Choroid plexus epithelial cell (primary cell): Measurements from ENCODE around the gene CAPN5.
A peak's percentile ranks its signal among the peaks of the same experiment; 100 is the strongest.

Source experiments
- DNase-seq: peaks from one replicate; pipeline ENCODE4 v3.0.0-alpha.2; 2010; ENCODE audit warnings: low read depth
- H3K4me3 ChIP-seq: 2 replicates; pipeline ENCODE4 v1.5.1; 2011; ENCODE audit warnings: low read depth, mild to moderate bottlenecking, control low read depth, low read length, moderate library complexity
- TF ChIP-seq, protein P1 (sequence below): conservative IDR thresholded peaks from 2 replicates; pipeline ENCODE4 v1.5.1; 2011; ENCODE audit warnings: low read depth, mild to moderate bottlenecking, control low read depth, inconsistent platforms, low read length, moderate library complexity

Gene CAPN5

DNA sequence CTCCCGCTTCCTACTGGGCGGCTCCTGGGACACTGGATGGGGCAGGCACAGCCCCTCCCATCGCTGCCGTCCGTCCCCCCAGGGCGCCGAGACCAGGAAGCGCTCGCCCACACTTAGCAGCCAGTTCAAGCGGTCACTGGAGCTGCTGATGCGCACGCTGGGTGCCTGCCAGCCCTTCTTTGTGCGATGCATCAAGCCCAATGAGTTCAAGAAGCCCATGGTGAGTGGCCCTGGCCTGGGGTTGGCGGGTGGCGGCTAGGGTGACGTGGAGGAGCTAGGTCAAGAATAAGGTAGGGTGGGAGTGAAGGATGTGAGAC lies 105.9 kb downstream of the CAPN5 start:
- TF ChIP-seq, protein P1, sequence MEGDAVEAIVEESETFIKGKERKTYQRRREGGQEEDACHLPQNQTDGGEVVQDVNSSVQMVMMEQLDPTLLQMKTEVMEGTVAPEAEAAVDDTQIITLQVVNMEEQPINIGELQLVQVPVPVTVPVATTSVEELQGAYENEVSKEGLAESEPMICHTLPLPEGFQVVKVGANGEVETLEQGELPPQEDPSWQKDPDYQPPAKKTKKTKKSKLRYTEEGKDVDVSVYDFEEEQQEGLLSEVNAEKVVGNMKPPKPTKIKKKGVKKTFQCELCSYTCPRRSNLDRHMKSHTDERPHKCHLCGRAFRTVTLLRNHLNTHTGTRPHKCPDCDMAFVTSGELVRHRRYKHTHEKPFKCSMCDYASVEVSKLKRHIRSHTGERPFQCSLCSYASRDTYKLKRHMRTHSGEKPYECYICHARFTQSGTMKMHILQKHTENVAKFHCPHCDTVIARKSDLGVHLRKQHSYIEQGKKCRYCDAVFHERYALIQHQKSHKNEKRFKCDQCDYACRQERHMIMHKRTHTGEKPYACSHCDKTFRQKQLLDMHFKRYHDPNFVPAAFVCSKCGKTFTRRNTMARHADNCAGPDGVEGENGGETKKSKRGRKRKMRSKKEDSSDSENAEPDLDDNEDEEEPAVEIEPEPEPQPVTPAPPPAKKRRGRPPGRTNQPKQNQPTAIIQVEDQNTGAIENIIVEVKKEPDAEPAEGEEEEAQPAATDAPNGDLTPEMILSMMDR, result no peak
- no peak overlapping the region for H3K4me3 ChIP-seq
- DNase-seq, result peak; percentile 51

DNA sequence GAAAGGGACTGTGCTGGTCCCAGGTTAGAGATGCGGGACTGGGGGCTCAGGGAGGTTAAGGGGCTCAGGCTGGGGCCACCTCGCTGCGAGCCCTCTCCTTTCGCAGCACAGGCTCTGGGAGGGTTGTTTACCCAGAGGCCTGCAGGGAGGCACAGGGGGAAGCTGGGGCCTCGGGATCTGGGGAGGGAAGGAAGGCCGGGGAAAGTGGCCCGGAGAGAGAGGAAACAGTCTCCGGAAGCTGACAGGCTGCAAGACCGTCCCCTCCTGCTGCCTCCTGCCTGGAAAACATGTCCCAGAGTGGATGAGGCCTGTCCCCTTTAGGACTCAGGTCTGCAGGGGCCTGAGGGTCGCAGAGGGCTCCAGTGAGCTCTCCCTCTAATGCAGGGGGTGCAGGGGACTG lies 106.7 kb downstream of the CAPN5 start:
- H3K4me3 ChIP-seq, result no peak overlapping the region
- TF ChIP-seq, protein P1, result no peak
- no peak for DNase-seq

DNA sequence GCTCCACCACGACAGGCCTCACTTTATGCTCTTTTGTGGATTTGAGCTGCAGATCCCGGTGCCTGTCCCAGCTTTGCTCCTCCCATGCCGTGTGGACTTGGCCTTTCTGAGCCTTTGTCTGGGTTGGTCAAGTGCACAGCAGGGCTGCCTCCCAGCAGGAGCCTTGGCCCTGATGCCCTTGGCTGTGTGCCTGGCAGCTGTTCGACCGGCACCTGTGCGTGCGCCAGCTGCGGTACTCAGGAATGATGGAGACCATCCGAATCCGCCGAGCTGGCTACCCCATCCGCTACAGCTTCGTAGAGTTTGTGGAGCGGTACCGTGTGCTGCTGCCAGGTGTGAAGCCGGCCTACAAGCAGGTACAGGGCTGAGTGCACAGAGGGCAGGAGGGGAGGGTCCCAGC lies 107.8 kb downstream of the CAPN5 start:
- no peak overlapping the region for H3K4me3 ChIP-seq
- DNase-seq, result no peak
- TF ChIP-seq, protein P1, result no peak

DNA sequence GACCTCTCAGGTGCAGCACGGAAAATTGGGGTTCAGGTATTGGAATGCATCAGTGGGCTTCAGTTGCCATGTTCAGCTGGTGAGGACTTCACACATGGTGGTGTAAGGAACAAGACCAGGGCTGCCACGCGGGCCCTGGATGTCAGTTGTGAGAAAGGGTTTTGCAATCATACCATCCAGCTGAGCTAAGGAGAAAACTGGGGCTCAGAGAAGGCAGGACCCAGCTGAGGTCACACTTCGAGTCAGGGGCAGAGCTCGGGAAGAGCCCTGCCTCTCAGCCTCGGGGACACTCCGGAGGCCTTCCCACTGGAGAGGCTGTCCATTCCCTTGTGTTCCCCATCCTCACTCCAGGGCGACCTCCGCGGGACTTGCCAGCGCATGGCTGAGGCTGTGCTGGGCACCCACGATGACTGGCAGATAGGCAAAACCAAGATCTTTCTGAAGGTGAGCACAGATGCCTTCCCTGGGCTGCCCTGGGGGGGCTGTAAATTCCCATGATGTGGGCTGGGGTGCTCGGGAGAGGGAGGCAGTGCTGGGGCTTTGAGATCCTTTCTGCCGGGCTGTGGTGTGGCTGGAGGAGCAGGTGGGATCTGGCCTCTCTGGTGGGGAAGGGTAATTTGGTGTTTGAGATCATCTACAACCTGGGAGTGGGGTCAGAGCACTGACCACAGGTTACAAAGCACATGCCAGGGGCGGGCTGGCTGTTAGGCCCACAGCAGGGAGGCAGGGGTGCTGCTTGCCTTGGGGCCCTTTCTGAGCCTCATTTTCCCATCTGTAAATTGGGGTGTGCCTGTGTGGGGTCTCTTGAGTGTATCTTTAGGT lies 108.5 kb downstream of the CAPN5 start:
- no peak overlapping the region for H3K4me3 ChIP-seq
- TF ChIP-seq, protein P1, result no peak
- no peak for DNase-seq
